ENCODE measurements around the gene FLYWCH2.
A peak's percentile ranks its signal among the peaks of the same experiment; 100 is the strongest.

The FLYWCH2 gene

DNA sequence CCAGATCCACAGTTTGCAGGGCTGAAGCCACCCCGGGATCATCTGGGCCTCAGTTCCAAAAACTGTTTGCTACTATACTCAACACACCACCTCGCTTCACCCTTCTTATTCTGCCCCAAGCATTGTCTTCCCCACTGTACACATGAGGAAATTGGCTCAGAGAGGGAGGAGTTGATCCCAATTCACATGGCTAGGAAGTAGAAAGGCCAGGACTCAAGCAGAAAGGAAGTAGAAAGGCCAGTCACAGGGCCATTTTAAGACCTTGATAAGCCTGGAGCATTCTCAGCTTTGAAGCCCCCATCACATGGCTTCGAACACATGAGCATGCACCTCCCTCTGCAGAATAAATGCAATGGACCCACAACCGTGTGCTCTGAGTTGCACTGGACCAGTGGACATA is 17.4 kb upstream of the FLYWCH2 start:
- no peak for DNase-seq

DNA sequence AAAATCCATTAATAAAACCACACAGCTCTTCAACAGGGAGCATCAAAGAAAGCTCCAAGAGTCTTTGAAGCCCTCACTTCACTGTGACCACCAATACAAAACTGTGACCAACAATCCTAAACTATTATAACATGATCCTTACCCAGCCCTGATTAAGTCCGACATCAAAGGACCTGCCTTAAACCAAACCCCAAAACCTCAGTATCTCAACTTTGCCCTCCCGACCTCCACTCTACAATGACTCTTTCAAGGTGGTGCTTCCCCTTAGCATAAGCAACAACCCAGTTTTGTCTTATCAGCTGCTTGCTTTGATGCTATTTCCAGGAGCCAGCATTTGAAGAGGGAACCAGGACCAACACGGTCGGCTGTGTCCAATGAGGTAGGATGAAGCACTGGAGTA is 16.6 kb upstream of the FLYWCH2 start:
- DNase-seq: no peak
- no peak overlapping the region for H3K4me3 ChIP-seq (ENCODE audit: low read depth, low read length)
- H3K36me3 ChIP-seq (replicated peaks): no peaks in the 10 kb centered on the region
- H3K27me3 ChIP-seq (replicated peaks): no peaks in the 10 kb centered on the region
- TF ChIP-seq, protein P1, sequence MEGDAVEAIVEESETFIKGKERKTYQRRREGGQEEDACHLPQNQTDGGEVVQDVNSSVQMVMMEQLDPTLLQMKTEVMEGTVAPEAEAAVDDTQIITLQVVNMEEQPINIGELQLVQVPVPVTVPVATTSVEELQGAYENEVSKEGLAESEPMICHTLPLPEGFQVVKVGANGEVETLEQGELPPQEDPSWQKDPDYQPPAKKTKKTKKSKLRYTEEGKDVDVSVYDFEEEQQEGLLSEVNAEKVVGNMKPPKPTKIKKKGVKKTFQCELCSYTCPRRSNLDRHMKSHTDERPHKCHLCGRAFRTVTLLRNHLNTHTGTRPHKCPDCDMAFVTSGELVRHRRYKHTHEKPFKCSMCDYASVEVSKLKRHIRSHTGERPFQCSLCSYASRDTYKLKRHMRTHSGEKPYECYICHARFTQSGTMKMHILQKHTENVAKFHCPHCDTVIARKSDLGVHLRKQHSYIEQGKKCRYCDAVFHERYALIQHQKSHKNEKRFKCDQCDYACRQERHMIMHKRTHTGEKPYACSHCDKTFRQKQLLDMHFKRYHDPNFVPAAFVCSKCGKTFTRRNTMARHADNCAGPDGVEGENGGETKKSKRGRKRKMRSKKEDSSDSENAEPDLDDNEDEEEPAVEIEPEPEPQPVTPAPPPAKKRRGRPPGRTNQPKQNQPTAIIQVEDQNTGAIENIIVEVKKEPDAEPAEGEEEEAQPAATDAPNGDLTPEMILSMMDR (IDR thresholded peaks at IDR 0.05; ENCODE audit: low read depth, low read length, missing control alignments): no peak
- in situ Hi-C loops (cut with HindIII; ENCODE audit: low pct_ligation_motif_present, low sequenced_read_pairs): no loop called here
- H3K27ac ChIP-seq: no peak overlapping the region

More for the DNA sequence above, 17.4 kb upstream of the FLYWCH2 start:
- TF ChIP-seq, protein P1 (IDR thresholded peaks at IDR 0.05; ENCODE audit: low read depth, low read length, missing control alignments): no peak
- no peaks in the 10 kb centered on the region for H3K36me3 ChIP-seq (replicated peaks)
- H3K4me3 ChIP-seq (ENCODE audit: low read depth, low read length): no peak overlapping the region
- in situ Hi-C loops (cut with HindIII; ENCODE audit: low pct_ligation_motif_present, low sequenced_read_pairs): no loop called here
- no peaks in the 10 kb centered on the region for H3K27me3 ChIP-seq (replicated peaks)
- H3K27ac ChIP-seq: no peak overlapping the region

DNA sequence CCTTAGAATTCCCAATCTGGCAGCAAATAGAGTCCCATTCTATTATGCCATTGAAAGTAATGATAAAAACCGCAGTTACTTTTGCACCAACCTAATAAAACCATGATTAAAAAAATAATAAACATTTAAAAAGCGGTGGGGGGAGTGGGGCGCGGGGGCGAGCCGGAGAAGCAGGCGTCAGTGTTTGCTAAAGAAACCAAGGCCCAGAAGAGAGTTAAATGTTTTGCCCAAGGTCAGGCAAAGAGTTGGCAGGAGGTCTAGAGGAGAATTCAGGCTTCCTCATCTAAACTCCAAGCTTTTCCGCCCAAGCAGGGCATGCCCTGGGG is 15.4 kb upstream of the FLYWCH2 start:
- in situ Hi-C loops (cut with HindIII; ENCODE audit: low pct_ligation_motif_present, low sequenced_read_pairs): no loop called here
- Histone ChIP-seq H3K27ac (peak overlapping the region; percentile 93), H3K27me3 (replicated peaks) (no peaks in the 10 kb centered on the region), H3K4me3 (ENCODE audit: low read depth, low read length) (peak overlapping the region; percentile 62), H3K36me3 (replicated peaks) (no peaks in the 10 kb centered on the region)
- no peak for DNase-seq
- TF ChIP-seq, protein P1 (IDR thresholded peaks at IDR 0.05; ENCODE audit: low read depth, low read length, missing control alignments): no peak

DNA sequence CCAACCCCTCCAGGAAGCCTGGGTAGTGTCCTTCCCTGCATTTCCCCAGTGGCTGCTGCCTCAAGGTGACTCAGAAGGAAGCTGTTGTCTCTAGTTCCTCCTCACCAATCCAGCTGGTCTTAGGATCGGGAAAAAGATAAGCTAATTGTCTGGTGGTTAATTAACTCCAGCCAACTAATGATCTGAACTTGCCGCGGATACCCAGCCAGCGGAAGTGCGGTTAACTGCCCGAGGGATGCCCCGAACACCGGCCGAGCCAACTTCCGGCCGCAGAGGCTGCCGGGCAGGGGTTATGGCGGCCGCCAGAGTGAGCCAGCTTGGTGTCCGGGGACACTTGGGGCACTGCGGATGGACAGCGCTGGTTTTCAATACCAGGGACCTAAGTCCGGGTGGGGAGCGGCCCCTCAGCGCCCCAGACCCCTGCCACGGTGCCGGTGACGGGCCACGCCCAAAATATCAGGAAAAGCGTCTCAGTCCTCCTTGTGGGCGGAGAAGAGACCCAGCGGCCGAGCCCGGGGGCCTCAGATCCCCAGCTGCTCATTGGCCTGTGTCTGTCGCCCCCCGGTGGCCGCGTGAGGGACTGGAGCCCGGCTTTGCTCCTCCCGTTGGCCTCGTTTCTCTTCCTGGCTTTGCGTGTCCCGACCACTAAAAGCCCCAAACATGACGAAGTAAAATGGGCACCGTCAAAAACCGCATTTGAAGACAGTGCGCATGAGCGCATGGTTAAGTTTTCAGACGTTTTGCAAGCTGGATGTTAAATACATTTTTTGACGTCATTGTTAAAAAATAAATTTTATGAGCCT is 14.8 kb upstream of the FLYWCH2 start:
- Histone ChIP-seq H3K4me3 (ENCODE audit: low read depth, low read length) (peak overlapping the region; percentile 62), H3K27me3 (replicated peaks) (no peaks in the 10 kb centered on the region), H3K27ac (peak overlapping the region; percentile 93), H3K36me3 (replicated peaks) (no peaks in the 10 kb centered on the region)
- DNase-seq: peak; percentile 96
- in situ Hi-C loops (cut with HindIII; ENCODE audit: low pct_ligation_motif_present, low sequenced_read_pairs): no loop called here
- TF ChIP-seq, protein P1 (IDR thresholded peaks at IDR 0.05; ENCODE audit: low read depth, low read length, missing control alignments): peak; percentile 98

DNA sequence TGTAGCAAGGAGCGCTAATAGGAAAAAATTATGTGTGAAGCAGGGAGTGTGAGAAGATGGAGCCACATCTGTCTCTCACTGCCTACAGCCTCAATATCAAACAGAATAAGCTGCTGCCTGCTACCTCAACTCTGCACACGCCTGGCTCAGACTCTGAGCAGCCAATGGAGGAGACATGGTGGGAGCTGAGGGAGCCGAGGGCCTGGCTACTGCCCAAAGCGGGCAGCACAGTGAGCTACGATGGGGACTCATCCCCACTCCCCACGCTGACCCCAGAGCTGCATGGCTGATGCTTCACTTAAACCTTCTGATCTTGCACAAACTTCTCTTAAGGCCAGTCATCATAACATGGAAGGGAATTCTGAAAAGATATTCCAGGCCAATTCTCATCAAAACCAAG is 11.1 kb upstream of the FLYWCH2 start:
- in situ Hi-C loops (cut with HindIII; ENCODE audit: low pct_ligation_motif_present, low sequenced_read_pairs): no loop called here
- DNase-seq: no peak
- Histone ChIP-seq H3K4me3 (ENCODE audit: low read depth, low read length) (no peak overlapping the region), H3K27ac (no peak overlapping the region), H3K27me3 (replicated peaks) (no peaks in the 10 kb centered on the region), H3K36me3 (replicated peaks) (no peaks in the 10 kb centered on the region)
- TF ChIP-seq, protein P1 (IDR thresholded peaks at IDR 0.05; ENCODE audit: low read depth, low read length, missing control alignments): no peak

Data from brain microvascular endothelial cell (primary cell).